ENCODE measurements around the gene CLASP1. TPM values are rescaled to one million over a fixed set of nuclear protein-coding genes. Genes with fewer than 3 reads are reported as not detected.
"Not testable (repeated sequence)": the region's sequence is repeated elsewhere in the genome, so short reads cannot be mapped to it uniquely, and the experiment has no call there.

The CLASP1 gene
- total RNA-seq, 2 experiments from 2014 or later = 58.0 to 58.5 TPM

DNA sequence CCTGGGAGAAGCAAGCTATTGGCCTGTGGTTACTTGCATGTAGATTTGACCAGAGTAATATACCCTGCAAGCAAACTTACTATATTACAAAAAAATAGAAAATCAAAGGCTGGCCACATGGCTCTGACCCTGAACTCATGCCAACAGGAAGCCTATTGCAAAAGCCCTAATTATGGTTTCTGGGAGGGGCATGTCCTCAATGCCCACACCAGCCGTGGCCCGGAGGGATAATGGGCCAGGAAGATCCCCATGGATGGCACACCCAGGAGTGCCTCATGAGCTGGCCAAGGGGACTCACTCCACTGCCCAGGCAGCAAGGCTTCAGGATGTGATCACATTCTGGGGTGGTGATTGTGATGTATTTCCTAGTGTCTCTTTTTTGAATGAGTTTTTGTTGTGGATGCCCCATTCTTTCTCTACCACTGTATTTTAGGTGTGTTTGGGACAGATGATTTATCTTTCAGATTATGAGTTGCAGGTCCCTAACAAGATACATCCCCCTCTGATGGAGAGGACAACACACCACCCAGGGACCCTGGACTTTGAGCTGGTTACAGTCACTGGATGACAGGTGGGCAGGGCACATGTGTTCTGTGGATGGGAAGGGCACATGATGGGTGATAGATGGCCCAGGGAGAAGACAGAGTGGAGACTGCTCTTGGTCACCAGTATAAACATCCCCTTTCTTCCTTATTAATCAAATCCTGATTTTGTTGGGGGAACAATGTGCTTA is 345.6 kb downstream of the CLASP1 start:
- CTCF ChIA-PET = no interaction called here
- TF ChIP-seq, protein P1, sequence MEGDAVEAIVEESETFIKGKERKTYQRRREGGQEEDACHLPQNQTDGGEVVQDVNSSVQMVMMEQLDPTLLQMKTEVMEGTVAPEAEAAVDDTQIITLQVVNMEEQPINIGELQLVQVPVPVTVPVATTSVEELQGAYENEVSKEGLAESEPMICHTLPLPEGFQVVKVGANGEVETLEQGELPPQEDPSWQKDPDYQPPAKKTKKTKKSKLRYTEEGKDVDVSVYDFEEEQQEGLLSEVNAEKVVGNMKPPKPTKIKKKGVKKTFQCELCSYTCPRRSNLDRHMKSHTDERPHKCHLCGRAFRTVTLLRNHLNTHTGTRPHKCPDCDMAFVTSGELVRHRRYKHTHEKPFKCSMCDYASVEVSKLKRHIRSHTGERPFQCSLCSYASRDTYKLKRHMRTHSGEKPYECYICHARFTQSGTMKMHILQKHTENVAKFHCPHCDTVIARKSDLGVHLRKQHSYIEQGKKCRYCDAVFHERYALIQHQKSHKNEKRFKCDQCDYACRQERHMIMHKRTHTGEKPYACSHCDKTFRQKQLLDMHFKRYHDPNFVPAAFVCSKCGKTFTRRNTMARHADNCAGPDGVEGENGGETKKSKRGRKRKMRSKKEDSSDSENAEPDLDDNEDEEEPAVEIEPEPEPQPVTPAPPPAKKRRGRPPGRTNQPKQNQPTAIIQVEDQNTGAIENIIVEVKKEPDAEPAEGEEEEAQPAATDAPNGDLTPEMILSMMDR (IDR thresholded peaks at IDR 0.05) = no peak
- intact Hi-C loops (cut with DNase I, micrococcal nuclease) = no loop called here
- no peak overlapping the region for H3K27ac ChIP-seq (ENCODE audit: low read depth in 1 of 2, low read length in 2 of 2)
- H3K4me3 Mint-ChIP-seq = no peak overlapping the region
- no peaks in the 10 kb centered on the region for H3K4me1 Mint-ChIP-seq (ENCODE audit: low read depth)
- peaks cover 6 to 10% of the 10 kb centered on the region in 2 experiments for H3K27me3 ChIP-seq (ENCODE audit: control insufficient read depth in 1 of 2, insufficient read depth in 2 of 2, low read length in 2 of 2)
- no peaks in the 10 kb centered on the region for H3K36me3 ChIP-seq (ENCODE audit: insufficient read depth, low read length)
- no peak overlapping the region for H3K27ac Mint-ChIP-seq
- POLR2A ChIA-PET = no interaction called here
- no peaks in the 10 kb centered on the region for H3K9me3 ChIP-seq (ENCODE audit: control insufficient read depth in 1 of 2, insufficient read depth in 1 of 2, low read length in 2 of 2)
- peaks cover 68% of the 10 kb centered on the region for H3K27me3 Mint-ChIP-seq
- no peaks in the 10 kb centered on the region for H3K4me1 ChIP-seq (ENCODE audit: insufficient read depth, low read length)
- H3K4me3 ChIP-seq (ENCODE audit: low read length) = no peak overlapping the region
- no peaks in the 10 kb centered on the region for H3K36me3 Mint-ChIP-seq (ENCODE audit: low read depth)
- no peak for DNase-seq
- no peak for ATAC-seq (ENCODE audit: poor library complexity)
- H3K9me3 Mint-ChIP-seq = no peaks in the 10 kb centered on the region

DNA sequence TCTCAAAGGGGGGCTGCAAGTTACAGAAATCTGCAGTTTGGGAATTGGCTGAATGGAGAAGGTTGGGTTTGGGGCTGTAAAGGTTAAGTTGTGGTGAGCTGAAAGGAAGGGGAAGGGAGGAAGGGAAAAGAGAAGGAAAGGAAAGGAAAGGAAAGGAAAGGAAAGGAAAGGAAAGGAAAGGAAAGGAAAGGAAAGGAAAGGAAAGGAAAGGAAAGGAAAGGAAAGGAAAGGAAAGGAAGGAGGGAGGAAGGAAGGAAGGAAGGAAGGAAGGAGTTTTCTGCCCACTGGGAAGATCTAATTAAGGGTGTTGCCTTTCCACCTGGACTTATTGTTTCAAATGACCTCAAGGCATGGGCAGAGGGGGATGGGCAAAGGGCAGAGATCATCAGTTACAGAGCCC is 348.1 kb downstream of the CLASP1 start:
- H3K4me1 Mint-ChIP-seq (ENCODE audit: low read depth); H3K4me3 ChIP-seq (ENCODE audit: low read length); H3K4me3 Mint-ChIP-seq; H3K27me3 ChIP-seq (ENCODE audit: control insufficient read depth in 1 of 2, insufficient read depth in 2 of 2, low read length in 2 of 2); H3K36me3 Mint-ChIP-seq (ENCODE audit: low read depth); H3K27ac ChIP-seq (ENCODE audit: low read depth in 1 of 2, low read length in 2 of 2); H3K9me3 Mint-ChIP-seq; POLR2A ChIA-PET; ATAC-seq (ENCODE audit: poor library complexity); intact Hi-C loops (cut with DNase I, micrococcal nuclease); H3K27ac Mint-ChIP-seq; H3K4me1 ChIP-seq (ENCODE audit: insufficient read depth, low read length); DNase-seq; H3K9me3 ChIP-seq (ENCODE audit: control insufficient read depth in 1 of 2, insufficient read depth in 1 of 2, low read length in 2 of 2); H3K36me3 ChIP-seq (ENCODE audit: insufficient read depth, low read length): not testable (repeated sequence)
- CTCF ChIA-PET = interaction anchor here (0.7 kb wide), 2 partner anchors 155 to 302 kb away, joined by 3 to 4 read pairs; no protein-coding TSS in a partner anchor
- H3K27me3 Mint-ChIP-seq = peaks cover 51% of the 10 kb centered on the region

DNA sequence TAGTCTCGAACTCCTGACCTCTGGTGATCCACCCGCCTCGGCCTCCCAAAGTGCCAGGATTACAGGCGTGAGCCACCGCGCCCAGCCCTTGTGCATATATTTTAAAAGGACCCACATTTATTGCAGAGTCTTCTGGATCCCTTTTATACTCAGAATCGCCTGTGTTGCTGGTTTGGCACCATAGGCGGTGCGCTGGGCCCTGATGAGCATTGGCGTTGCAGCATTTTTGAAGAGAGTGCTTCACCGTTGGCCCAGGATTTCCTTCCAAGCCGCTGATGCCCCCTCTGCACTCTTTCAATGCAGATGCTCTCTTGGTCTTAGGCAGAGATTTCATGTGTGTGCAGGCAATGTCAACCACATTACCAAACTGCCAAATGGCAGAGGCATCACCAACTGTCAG is 350.8 kb downstream of the CLASP1 start:
- Mint-ChIP-seq H3K9me3 (no peaks in the 10 kb centered on the region), H3K4me3 (no peak overlapping the region), H3K36me3 (ENCODE audit: low read depth) (no peaks in the 10 kb centered on the region), H3K27me3 (peaks cover 33% of the 10 kb centered on the region), H3K4me1 (ENCODE audit: low read depth) (no peaks in the 10 kb centered on the region), H3K27ac (no peak overlapping the region)
- no peak for ATAC-seq (ENCODE audit: poor library complexity)
- Histone ChIP-seq H3K27ac (ENCODE audit: low read depth in 1 of 2, low read length in 2 of 2) (no peak overlapping the region), H3K36me3 (ENCODE audit: insufficient read depth, low read length) (no peaks in the 10 kb centered on the region), H3K27me3 (ENCODE audit: control insufficient read depth in 1 of 2, insufficient read depth in 2 of 2, low read length in 2 of 2) (no peaks in the 10 kb centered on the region), H3K4me3 (ENCODE audit: low read length) (no peak overlapping the region), H3K9me3 (ENCODE audit: control insufficient read depth in 1 of 2, insufficient read depth in 1 of 2, low read length in 2 of 2) (peaks cover 0 to 6% of the 10 kb centered on the region in 2 experiments), H3K4me1 (ENCODE audit: insufficient read depth, low read length) (no peaks in the 10 kb centered on the region)
- TF ChIP-seq, protein P1 (IDR thresholded peaks at IDR 0.05) = no peak
- CTCF ChIA-PET = no interaction called here
- no peak for DNase-seq
- intact Hi-C loops (cut with DNase I, micrococcal nuclease) = no loop called here
- POLR2A ChIA-PET = no interaction called here

DNA sequence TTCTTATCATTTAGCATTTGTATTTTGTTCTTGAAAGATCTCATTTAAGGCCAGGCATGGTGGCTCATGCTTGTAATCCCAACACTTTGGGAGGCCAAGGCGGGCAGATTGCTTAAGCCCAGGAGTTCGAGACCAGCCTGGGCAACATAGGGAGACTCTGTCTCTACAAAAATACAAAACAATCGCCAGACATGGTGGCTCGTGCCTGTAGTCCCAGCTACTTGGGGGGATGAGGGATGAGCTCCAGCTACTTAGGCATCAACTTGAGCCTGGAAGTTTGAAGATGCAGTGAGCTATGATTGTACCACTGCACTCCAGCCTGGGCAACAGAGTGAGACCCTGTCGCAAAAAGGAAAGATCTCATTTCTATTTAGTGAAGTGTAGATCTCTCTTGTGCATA is 351.4 kb downstream of the CLASP1 start:
- H3K9me3 Mint-ChIP-seq; DNase-seq; H3K27ac Mint-ChIP-seq; H3K9me3 ChIP-seq (ENCODE audit: control insufficient read depth in 1 of 2, insufficient read depth in 1 of 2, low read length in 2 of 2); ATAC-seq (ENCODE audit: poor library complexity); CTCF ChIA-PET; intact Hi-C loops (cut with DNase I, micrococcal nuclease); H3K4me1 ChIP-seq (ENCODE audit: insufficient read depth, low read length); H3K36me3 ChIP-seq (ENCODE audit: insufficient read depth, low read length); H3K4me1 Mint-ChIP-seq (ENCODE audit: low read depth); H3K4me3 Mint-ChIP-seq; POLR2A ChIA-PET; H3K4me3 ChIP-seq (ENCODE audit: low read length); H3K27me3 ChIP-seq (ENCODE audit: control insufficient read depth in 1 of 2, insufficient read depth in 2 of 2, low read length in 2 of 2); H3K27ac ChIP-seq (ENCODE audit: low read depth in 1 of 2, low read length in 2 of 2); H3K36me3 Mint-ChIP-seq (ENCODE audit: low read depth): not testable (repeated sequence)
- peaks cover 30% of the 10 kb centered on the region for H3K27me3 Mint-ChIP-seq

Data from CD4-positive, alpha-beta T cell (primary cell).